Ascending aorta (tissue), 2 donors: ENCODE measurements around the gene SOCS1. TPM values are rescaled to one million over a fixed set of nuclear protein-coding genes. Genes with fewer than 3 reads are reported as not detected.

Source experiments
- DNase-seq, 2 donors: peaks; one replicate each; pipeline ENCODE4 v3.0.0-alpha.2; 2019; ENCODE audit warnings: low spot score in 2 of 2
- H3K27ac ChIP-seq, 2 donors: fragments of 200-600 bp; sonication (generic); one replicate each; pipeline ENCODE4 v1.5.1; 2016 to 2017; ENCODE audit warnings: mild to moderate bottlenecking in 1 of 2
- H3K27me3 ChIP-seq: fragments of 200-600 bp; sonication (generic); one replicate; pipeline ENCODE4 v1.5.1; 2017
- H3K36me3 ChIP-seq, 2 donors: fragments of 200-600 bp; sonication (generic); one replicate each; pipeline ENCODE4 v1.5.1; 2016
- H3K4me1 ChIP-seq, 2 donors: fragments of 200-600 bp; sonication (generic); one replicate each; pipeline ENCODE4 v1.5.1; 2016 to 2017; ENCODE audit warnings: mild to moderate bottlenecking in 1 of 2
- H3K4me3 ChIP-seq, 2 donors: fragments of 200-600 bp; sonication (generic); one replicate each; pipeline ENCODE4 v1.5.1; 2016 to 2017; ENCODE audit warnings: mild to moderate bottlenecking in 1 of 2
- H3K9me3 ChIP-seq, 2 donors: fragments of 200-600 bp; sonication (generic); one replicate each; pipeline ENCODE4 v1.5.1; 2016
- intact Hi-C: fragments of 100-400 bp; cut with DNase I; formaldehyde crosslinking; loops from one replicate; pipeline ENCODE4 v1.15.1; 2023
- total RNA-seq: library from RNA; depleted of rRNA; stranded (reverse); fragments of >200 nt; gene quantifications from one replicate; pipeline ENCODE4 v1.1.0, GENCODE V29; 2016
- TF ChIP-seq, protein P1 (sequence below), 3 experiments: fragments of 200-600 bp in 2 of 3; fragments of 450-650 bp in 1 of 3; sonication (generic) in 2 of 3; IDR thresholded peaks; one replicate each; pipeline ENCODE4 v1.5.1; 2016 to 2019; ENCODE audit warnings: antibody characterized with exemption in 3 of 3, mild to moderate bottlenecking in 1 of 3, moderate library complexity in 1 of 3

Gene SOCS1
- total RNA-seq, 1 donor from 2014 or later: 1.8 TPM

DNA sequence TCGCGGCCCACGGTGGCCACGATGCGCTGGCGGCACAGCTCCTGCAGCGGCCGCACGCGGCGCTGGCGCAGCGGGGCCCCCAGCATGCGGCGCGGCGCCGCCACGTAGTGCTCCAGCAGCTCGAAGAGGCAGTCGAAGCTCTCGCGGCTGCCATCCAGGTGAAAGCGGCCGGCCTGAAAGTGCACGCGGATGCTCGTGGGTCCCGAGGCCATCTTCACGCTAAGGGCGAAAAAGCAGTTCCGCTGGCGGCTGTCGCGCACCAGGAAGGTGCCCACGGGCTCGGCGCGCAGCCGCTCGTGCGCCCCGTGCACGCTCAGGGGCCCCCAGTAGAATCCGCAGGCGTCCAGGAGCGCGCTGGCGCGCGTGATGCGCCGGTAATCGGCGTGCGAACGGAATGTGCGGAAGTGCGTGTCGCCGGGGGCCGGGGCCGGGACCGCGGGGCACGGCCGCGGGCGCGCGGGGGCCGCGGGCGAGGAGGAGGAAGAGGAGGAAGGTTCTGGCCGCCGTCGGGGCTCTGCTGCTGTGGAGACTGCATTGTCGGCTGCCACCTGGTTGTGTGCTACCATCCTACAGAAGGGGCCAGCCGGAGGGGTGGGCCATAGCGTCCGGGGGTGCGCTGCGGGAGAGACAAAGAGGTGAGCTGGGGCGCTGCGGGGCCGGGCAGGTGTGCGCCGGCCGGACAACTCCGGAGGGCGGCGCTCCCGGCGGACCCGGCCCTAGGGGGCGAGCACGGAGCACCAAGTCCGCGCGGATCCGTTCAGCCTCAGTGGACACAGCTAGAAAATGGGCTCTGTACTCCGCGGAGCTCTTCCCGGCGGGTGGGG, 879 bp downstream of the SOCS1 start:
- Histone ChIP-seq H3K9me3 (no peaks in the 10 kb centered on the region), H3K4me3 (peak overlapping the region; percentile 79 to 80), H3K36me3 (no peaks in the 10 kb centered on the region), H3K27ac (peak overlapping the region; percentile 51 to 90), H3K4me1 (peaks cover 10 to 25% of the 10 kb centered on the region in 2 donors), H3K27me3 (no peaks in the 10 kb centered on the region)
- no peak for DNase-seq
- intact Hi-C loops: loop anchor here (1.0 to 10.0 kb wide), 5 partner anchors 120 to 518 kb away; partner anchors contain the start of gene SNN
- TF ChIP-seq, protein P1, sequence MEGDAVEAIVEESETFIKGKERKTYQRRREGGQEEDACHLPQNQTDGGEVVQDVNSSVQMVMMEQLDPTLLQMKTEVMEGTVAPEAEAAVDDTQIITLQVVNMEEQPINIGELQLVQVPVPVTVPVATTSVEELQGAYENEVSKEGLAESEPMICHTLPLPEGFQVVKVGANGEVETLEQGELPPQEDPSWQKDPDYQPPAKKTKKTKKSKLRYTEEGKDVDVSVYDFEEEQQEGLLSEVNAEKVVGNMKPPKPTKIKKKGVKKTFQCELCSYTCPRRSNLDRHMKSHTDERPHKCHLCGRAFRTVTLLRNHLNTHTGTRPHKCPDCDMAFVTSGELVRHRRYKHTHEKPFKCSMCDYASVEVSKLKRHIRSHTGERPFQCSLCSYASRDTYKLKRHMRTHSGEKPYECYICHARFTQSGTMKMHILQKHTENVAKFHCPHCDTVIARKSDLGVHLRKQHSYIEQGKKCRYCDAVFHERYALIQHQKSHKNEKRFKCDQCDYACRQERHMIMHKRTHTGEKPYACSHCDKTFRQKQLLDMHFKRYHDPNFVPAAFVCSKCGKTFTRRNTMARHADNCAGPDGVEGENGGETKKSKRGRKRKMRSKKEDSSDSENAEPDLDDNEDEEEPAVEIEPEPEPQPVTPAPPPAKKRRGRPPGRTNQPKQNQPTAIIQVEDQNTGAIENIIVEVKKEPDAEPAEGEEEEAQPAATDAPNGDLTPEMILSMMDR (IDR thresholded peaks at IDR 0.05): no peak

DNA sequence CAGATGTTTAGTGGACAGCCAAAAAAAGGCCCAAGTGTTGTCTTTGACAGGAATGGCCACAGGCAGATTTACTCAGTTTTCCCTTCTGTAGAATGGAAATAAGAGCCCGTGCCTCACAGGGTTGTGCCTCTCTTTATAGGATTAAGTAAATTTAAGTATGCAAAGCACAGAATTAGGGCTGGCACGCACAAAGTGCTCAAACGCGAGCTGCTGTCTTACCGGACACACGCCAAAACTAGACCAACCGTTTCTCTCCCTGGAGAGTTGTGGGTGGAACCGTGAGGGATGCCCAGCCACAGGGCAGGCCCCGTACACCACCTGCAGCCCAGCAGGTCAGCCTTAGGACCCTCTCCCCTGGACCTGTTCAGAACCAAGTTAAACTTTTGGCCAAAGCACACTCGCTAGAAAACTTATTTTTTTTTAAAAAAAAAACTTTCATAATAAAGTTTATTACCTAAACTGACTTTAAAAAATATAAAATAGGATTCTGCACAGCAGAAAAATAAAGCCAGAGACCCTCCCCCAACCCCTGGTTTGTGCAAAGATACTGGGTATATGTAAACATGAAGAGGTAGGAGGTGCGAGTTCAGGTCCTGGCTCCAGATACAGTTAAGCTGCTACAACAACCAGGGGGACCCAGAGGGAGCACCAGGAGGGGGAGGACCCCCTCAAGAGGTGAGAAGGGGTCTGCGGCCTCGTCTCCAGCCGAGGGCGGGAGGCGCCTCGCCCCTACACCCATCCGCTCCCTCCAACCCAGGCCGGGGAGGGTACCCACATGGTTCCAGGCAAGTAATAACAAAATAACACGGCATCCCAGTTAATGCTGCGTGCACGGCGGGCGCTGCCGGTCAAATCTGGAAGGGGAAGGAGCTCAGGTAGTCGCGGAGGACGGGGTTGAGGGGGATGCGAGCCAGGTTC, 1.8 kb downstream of the SOCS1 start:
- H3K27me3 ChIP-seq: no peaks in the 10 kb centered on the region
- peak overlapping the region; percentile 79 to 80 for H3K4me3 ChIP-seq

DNA sequence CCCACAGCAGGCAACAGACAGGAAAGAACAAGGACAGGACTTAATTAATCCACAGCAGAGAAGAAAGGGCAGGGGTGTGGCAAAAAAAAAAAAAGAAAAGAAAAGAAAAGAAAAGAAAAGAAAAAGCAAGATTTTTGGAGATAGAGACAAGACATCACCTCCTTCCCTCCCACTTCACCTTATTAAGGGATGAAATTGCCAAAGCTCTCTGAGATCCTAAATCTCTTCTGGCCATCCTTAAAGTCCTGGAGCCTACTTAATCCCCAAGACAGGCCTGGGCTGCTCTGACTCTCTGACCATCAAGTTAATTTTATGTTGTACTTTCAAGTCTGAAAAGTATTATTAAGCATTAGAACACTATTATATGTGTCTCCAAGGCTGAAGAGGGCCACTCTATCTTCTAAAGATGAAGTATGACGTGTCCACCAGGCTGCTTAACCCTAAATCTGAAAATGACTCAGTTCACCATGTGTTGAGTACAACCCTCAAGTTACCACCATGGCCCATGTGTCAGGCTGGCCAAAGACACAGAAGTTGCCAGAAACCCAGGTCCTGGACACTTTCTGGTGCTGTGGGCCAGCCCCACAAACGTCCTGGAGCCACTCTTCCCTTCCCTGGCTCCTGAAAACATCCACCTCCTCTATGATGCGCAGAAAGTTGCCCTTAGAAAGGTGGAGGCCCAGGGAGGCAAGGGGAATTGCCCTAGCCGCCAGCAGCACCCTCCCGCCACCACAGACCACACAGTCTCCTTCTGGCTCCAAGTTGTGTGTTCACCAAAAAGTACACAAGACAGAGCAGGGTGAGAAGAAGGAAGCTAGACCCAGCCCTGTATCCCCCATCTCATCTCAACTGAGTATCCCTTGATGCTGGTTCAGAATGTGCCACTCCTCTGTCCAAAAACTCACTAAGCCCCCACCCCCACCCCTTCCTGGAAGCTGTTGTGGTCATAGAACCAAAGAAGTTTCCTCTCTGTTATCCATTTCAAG, 2.7 kb downstream of the SOCS1 start:
- no peak for DNase-seq
- no peaks in the 10 kb centered on the region for H3K36me3 ChIP-seq
- TF ChIP-seq, protein P1 (IDR thresholded peaks at IDR 0.05): no peak
- no peaks in the 10 kb centered on the region for H3K9me3 ChIP-seq
- peaks cover 7 to 16% of the 10 kb centered on the region in 2 donors for H3K4me1 ChIP-seq
- peak overlapping the region; percentile 14 to 55 for H3K27ac ChIP-seq
- H3K4me3 ChIP-seq: peak overlapping the region in 1 of 2 donors; percentile 79
- no peaks in the 10 kb centered on the region for H3K27me3 ChIP-seq
- intact Hi-C loops: loop anchor here (10.0 kb wide), 2 partner anchors 119 to 411 kb away; partner anchors contain the start of gene SNN

More for the DNA sequence above, 1.8 kb downstream of the SOCS1 start:
- Histone ChIP-seq H3K4me1 (peaks cover 10 to 24% of the 10 kb centered on the region in 2 donors), H3K36me3 (no peaks in the 10 kb centered on the region), H3K27ac (peak overlapping the region; percentile 14 to 90), H3K9me3 (no peaks in the 10 kb centered on the region)
- no peak for DNase-seq
- intact Hi-C loops: loop anchor here (10.0 kb wide), 2 partner anchors 119 to 411 kb away; partner anchors contain the start of gene SNN
- TF ChIP-seq, protein P1 (IDR thresholded peaks at IDR 0.05): no peak

DNA sequence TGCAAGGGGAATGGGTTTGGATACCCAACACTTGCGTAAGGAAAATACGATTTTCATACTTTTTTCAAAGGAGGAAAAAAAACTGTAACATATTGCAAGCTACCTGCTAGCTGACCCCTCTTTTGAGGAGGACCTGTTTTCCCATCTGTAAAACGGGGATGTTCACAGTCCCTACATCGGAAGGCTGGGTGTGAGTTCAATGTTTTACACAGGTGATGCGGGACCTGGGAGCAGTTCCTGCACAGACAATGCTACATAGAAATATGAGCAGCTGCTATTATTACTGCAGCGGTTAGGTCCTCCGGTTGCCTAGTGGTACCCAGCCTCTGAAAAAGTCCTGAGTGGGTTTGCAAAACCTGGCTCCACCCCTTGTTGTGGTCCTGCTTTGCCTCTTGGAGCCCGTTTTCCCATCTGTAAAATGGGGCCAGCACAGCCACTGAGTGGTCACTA, 3.5 kb downstream of the SOCS1 start:
- H3K9me3 ChIP-seq: no peaks in the 10 kb centered on the region
- no peaks in the 10 kb centered on the region for H3K36me3 ChIP-seq
- H3K27me3 ChIP-seq: no peaks in the 10 kb centered on the region
- H3K4me1 ChIP-seq: peaks cover 7 to 15% of the 10 kb centered on the region in 2 donors
- no peak for DNase-seq
- intact Hi-C loops: loop anchor here (10.0 kb wide), 2 partner anchors 118 to 412 kb away; partner anchors contain the start of gene SNN
- no peak overlapping the region for H3K4me3 ChIP-seq
- H3K27ac ChIP-seq: peak overlapping the region in 1 of 2 donors; percentile 55
- TF ChIP-seq, protein P1 (IDR thresholded peaks at IDR 0.05): no peak
